GDM1 (cell line): ENCODE measurements around the gene PHOSPHO2.

Experiments used
- DNase-seq: peaks from one replicate; lab custom pipeline; 2025; lab: John Stamatoyannopoulos, UW

The PHOSPHO2 gene

GRCh38 chr2:169716938-169717690, 22.8 kb downstream of the PHOSPHO2 start:
- DNase-seq: no peak

DNA sequence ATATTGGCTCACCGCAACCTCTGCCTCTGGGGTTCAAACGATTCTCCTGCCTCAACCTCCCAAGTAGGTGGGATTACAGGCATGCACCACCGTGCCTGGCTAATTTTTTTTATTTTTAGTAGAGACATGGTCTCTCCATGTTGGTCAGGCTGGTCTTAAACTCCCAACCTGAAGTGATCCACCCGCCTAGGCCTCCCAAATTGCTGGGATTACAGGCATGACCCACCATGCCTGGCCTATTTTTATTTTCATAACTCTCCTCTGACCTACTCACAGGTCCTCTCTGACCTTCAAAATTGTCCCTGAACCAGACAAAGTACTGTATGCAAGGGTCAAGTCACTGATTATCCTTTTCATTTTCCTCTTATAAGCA, 23.4 kb downstream of the PHOSPHO2 start:
- no peak for DNase-seq

DNA sequence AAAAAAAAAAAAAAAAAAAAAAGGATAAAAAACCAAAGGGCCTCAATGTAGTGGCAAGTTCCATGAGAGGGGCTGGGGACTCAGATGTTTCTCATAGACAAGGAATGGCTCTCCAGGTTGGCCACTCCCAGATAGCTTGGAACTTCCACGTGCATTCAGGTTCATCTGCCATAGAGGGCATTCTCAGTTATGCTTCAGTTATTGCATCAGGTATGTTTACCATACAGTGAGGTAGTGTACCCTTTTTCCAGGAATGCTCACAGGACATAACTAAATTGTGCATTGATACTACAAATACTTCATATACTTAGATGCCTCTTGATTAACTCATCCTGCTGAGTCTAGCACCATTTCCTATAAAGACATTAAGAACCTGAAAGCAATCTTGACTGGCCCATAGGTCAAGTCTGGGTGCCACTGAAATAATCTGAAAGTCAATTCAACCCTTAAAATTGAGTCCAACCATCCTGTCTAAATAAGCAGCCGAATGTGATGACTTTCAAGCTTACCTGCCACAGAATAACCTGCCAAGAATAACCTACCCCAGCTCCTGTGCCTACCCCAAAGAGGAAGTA, 24.7 kb downstream of the PHOSPHO2 start:
- no peak for DNase-seq

GRCh38 chr2:169721016-169721415, 26.7 kb downstream of the PHOSPHO2 start:
- DNase-seq: no peak

DNA sequence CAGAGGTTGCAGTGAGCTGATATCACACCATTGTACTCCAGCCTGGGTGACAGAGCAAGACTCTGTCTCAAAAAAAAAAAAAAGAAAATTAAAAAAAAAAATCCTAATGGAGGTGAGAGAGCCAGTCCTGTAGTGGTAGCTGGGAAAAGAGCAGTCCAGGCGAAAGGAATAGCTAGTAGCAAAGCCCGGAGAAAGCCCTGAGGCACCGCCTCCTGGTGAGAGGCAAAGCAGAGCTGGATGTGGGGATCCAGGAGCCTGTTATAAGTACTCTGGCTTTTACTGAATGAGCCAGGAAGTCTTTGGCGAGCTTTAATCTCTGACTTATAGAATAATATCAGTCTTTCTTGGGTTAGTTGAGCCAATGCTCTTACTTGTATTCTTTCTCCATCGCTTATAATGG, 32.8 kb downstream of the PHOSPHO2 start:
- no peak for DNase-seq

GRCh38 chr2:169729274-169729605, 35.0 kb downstream of the PHOSPHO2 start:
- DNase-seq: no peak

- no peak for DNase-seq
Observed at GRCh38 chr2:169732075-169732474, 37.8 kb downstream of the PHOSPHO2 start.

DNA sequence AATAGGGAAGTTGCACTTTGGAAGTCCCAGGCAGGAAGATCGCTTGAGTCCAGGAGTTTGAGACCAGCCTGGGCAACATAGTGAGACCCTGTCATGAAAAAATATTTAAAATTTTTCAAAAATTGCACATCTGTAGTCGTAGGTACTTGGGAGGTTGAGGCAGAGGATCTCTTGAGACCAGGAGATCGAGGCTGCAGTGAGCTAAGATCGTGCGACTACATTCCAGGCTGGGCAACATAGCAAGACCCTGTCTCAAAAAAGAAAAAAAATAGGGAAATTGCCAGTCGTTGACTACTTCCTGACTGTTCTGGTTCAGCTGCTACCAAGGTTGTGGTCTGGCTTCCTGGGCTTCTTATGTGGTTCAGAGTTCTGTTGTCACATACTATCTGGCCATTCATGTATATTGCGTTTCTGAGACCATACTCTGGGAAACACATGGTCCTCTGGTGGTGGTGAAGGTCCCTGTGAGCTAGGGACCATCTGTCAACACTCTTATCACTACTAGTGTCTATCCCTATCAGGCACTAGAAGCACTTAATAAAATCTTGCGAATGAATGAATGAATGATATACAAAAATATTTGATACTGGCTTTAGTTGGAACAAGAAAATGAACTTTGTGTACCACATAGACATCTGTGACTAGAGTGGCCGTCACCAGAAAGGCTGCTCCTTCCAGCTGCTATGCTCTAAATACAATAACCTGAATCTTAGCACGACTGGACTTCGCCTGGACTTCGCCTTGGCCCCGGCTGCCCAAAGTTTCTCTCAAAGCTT, 38.5 kb downstream of the PHOSPHO2 start:
- DNase-seq: peak; percentile 43

GRCh38 chr2:169734169-169734847, 40.0 kb downstream of the PHOSPHO2 start:
- DNase-seq: peak; percentile 17

DNA sequence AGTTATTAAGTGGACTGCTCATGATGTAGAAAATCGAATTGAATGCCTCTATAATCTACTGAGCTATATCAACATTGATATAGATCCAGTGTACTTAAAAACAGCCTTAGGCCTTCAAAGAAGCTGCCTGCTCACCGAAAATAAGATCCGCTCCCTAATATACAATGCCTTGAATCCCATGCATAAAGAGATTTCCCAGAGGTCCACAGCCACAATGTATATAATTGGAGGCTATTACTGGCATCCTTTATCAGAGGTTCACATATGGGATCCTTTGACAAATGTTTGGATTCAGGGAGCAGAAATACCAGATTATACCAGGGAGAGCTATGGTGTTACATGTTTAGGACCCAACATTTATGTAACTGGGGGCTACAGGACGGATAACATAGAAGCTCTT, 41.4 kb downstream of the PHOSPHO2 start:
- no peak for DNase-seq

- DNase-seq: no peak
Observed at GRCh38 chr2:169736902-169737301, 42.6 kb downstream of the PHOSPHO2 start.

DNA sequence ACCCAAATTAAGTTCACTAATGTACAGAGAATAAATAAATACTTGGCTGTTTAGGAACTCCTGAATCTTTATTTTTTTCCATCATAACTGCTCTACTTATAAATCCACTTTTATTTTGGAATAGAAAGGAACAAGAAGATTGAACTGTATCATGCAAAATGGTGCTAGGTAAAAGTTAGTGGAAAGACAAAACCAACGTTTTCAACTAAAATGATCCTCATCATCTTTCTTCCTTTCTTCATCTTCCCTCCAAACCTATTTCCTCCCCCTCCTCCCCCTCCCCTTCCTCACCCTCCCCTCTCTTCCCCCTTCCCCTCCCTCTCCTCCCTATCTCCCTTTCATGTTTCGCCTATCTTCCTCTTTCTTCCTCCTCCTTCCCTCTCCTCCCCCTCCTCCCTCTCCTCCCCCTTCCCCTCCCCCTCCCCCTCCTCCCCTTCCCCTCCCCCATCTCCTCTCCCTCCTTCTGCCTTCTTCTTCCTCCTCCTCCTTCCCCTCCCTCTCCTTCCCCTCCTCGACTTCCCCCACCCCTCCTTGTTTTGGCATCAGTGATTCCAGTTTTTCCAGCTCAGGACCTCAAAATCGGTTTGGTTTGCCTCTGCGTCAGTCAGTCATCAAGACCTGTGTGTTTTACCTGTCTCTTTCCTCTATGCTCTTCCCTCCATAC, 44.4 kb downstream of the PHOSPHO2 start:
- no peak for DNase-seq

DNA sequence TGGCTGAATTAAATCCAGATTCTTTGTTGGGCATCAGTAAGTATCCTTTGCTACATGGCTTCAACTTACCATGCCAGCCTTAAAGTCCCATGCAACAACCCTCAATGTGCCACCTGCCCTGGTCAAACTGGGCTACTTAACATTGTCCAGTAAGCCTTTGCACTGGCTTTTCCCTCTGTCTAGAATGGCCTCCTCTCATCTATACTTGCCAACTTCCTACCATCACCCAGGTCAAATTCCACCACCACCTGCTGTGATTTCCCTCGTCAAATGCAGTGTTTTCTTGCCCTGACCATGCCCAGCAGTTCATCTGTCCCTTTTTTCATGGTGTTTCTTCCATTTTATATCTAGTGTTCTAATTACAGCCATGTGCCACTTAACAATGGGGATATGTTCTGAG, 45.1 kb downstream of the PHOSPHO2 start:
- no peak for DNase-seq

DNA sequence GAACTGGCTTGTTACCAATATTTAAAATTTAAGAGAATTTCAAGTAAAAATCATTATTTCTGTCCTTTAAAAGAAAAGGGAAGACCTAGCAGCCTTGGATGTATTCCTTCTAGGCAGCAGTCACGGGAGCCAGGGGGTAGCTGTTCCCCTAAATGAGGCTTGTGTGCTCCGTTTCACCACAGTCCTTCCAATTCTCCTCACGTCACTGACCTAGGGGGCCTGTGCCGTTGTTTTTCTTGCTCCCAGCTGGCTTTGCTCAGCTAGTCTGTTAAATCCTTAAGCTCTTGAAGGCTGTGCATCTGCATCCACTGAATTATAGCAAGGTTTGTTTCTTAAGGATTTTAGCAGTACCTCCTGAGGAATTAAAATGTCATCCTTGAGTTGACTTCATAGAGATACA, 49.3 kb downstream of the PHOSPHO2 start:
- DNase-seq: no peak

GRCh38 chr2:169746240-169746639, 52.0 kb downstream of the PHOSPHO2 start:
- no peak for DNase-seq

DNA sequence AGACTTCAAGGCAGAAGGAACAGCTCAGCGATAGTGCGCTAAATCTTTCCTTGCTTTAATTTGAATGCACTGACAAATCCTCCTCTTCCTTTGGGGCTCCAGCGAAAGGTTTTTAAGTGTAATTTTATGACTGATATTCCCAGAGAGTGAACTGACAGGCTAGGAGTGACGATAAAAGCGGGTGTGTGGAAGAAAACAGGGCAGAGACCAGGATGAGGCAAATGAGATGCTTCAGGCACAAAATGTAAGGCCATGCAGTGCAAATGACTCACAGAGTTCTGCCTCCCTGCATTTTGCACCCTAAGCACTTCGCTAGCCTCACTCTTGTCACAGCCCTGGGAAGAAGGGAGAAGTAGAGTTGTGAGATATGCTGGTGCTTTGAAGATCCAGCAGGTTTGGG, 54.0 kb downstream of the PHOSPHO2 start:
- no peak for DNase-seq
